H1 (cell line): Measurements from ENCODE around the gene CHPF. TPM values are rescaled to one million over a fixed set of nuclear protein-coding genes. Genes with fewer than 3 reads are reported as not detected.
A peak's percentile ranks its signal among the peaks of the same experiment; 100 is the strongest.

ENCODE experiments used
- CTCF ChIA-PET: fragments of 300-600 bp; sonication (Branson Sonifier 250); formaldehyde crosslinking; loops from one replicate; lab custom pipeline; 2021; ENCODE audit not compliant: partially characterized antibody; lab: Charles Lee
- POLR2A ChIA-PET: fragments of 300-600 bp; sonication (Branson Sonifier 250); formaldehyde crosslinking; loops from one replicate; lab custom pipeline; 2021; ENCODE audit warnings: inconsistent platforms; ENCODE audit not compliant: partially characterized antibody; lab: Charles Lee
- DNase-seq, 2 experiments: peaks; one replicate each; pipeline versions ENCODE4 v3.0.0 to v3.0.0-alpha.2; 2010 to 2022; ENCODE audit warnings: low spot score in 2 of 2, low read depth in 1 of 2, mixed read lengths in 1 of 2
- FAIRE-seq: peaks from 2 replicates; lab custom pipeline; 2011; peaks lifted over from hg19 to GRCh38; lab: Jason Lieb, UNC
- H2AFZ ChIP-seq: 2 replicates; pipeline ENCODE4 v1.8.1; 2012; ENCODE audit warnings: low read length, inconsistent platforms
- H2AK5ac ChIP-seq: 2 replicates; pipeline ENCODE4 v1.6.1; 2013; ENCODE audit warnings: low read depth, low read length
- H2BK120ac ChIP-seq: replicated peaks from 2 replicates; pipeline ENCODE3; 2013; ENCODE audit warnings: low read depth, low read length, inconsistent platforms
- H2BK12ac ChIP-seq: 2 replicates; pipeline ENCODE4 v1.6.1; 2013; ENCODE audit warnings: low read depth, low read length
- H2BK15ac ChIP-seq: 2 replicates; pipeline ENCODE4 v1.6.1; 2013; ENCODE audit warnings: low read length
- H2BK20ac ChIP-seq: 2 replicates; pipeline ENCODE4 v1.6.1; 2013; ENCODE audit warnings: low read length
- H2BK5ac ChIP-seq: 2 replicates; pipeline ENCODE4 v1.6.1; 2013; ENCODE audit warnings: low read depth, low read length
- H3K14ac ChIP-seq: 2 replicates; pipeline ENCODE4 v1.6.1; 2013; ENCODE audit warnings: inconsistent platforms; ENCODE audit not compliant: insufficient read length
- H3K18ac ChIP-seq: 2 replicates; pipeline ENCODE4 v1.6.1; 2013; ENCODE audit warnings: low read length; ENCODE audit errors: extremely low read depth
- H3K23ac ChIP-seq: 2 replicates; pipeline ENCODE4 v1.6.1; 2013; ENCODE audit warnings: inconsistent platforms; ENCODE audit not compliant: insufficient read length
- H3K23me2 ChIP-seq: 2 replicates; pipeline ENCODE4 v1.6.1; 2013; ENCODE audit warnings: low read depth, low read length
- H3K27ac ChIP-seq: 2 replicates; pipeline ENCODE4 v1.6.1; 2011; ENCODE audit warnings: low read depth, low read length, inconsistent platforms
- H3K27me3 ChIP-seq, 4 experiments: replicated peaks in 1 of 4; 1 replicate in 1 of 4; 2 replicates in 3 of 4; pipeline versions ENCODE4 v1.6.1 to v1.8.1; 2011 to 2013; ENCODE audit warnings: low read length in 3 of 4, mild to moderate bottlenecking in 3 of 4, inconsistent platforms in 2 of 4, mixed read lengths in 2 of 4, moderate library complexity in 1 of 4; ENCODE audit not compliant: control insufficient read depth in 3 of 4, insufficient read depth in 3 of 4; ENCODE audit errors: extremely low read depth in 1 of 4
- H3K36me3 ChIP-seq, 4 experiments: 2 replicates each; pipeline versions ENCODE4 v1.6.1 to v1.8.1; 2011 to 2013; ENCODE audit warnings: mild to moderate bottlenecking in 4 of 4, low read length in 3 of 4, moderate library complexity in 2 of 4, control low read depth in 1 of 4, inconsistent platforms in 1 of 4; ENCODE audit not compliant: insufficient read depth in 4 of 4, control insufficient read depth in 2 of 4
- H3K4ac ChIP-seq: replicated peaks from 2 replicates; pipeline ENCODE3; 2013; ENCODE audit warnings: low read length, low read depth, mixed read lengths, inconsistent platforms; ENCODE audit not compliant: insufficient read length
- H3K4me1 ChIP-seq, 4 experiments: replicated peaks in 1 of 4; 1 replicate in 1 of 4; 2 replicates in 3 of 4; pipeline versions ENCODE4 v1.6.1 to v1.8.1; 2011 to 2013; ENCODE audit warnings: low read length in 3 of 4, inconsistent platforms in 2 of 4, mixed read lengths in 1 of 4; ENCODE audit not compliant: insufficient read depth in 4 of 4, control insufficient read depth in 3 of 4
- H3K4me2 ChIP-seq, 2 experiments: 2 replicates each; pipeline versions ENCODE4 v1.6.1 to v1.8.1; 2011 to 2013; ENCODE audit warnings: low read depth in 2 of 2, low read length in 2 of 2, control low read depth in 1 of 2, inconsistent platforms in 1 of 2, mild to moderate bottlenecking in 1 of 2; ENCODE audit not compliant: insufficient read depth in 1 of 2
- H3K4me3 ChIP-seq, 4 experiments: fragments of 200-600, 300-600 bp in 1 of 4; sonication (generic), shearing (Covaris generic), sonication (Bioruptor Twin) in 1 of 4; 2 replicates each; pipeline versions ENCODE4 v1.5.1 to v1.8.1; 2011 to 2016; ENCODE audit warnings: low read length in 4 of 4, low read depth in 3 of 4, control low read depth in 2 of 4, inconsistent platforms in 2 of 4, mild to moderate bottlenecking in 2 of 4, mixed read lengths in 1 of 4, moderate library complexity in 1 of 4; ENCODE audit not compliant: insufficient read depth in 2 of 4; ENCODE audit errors: extremely low read depth in 1 of 4
- H3K56ac ChIP-seq: replicated peaks from 2 replicates; pipeline ENCODE3; 2013; ENCODE audit warnings: low read depth, mild to moderate bottlenecking, mixed read lengths, low read length, inconsistent platforms; ENCODE audit not compliant: insufficient read length
- H3K79me1 ChIP-seq: 2 replicates; pipeline ENCODE4 v1.6.1; 2013; ENCODE audit warnings: low read depth, low read length, control low read depth
- H3K79me2 ChIP-seq, 2 experiments: 2 replicates each; pipeline versions ENCODE4 v1.6.1 to v1.8.1; 2012 to 2013; ENCODE audit warnings: low read length in 2 of 2, mild to moderate bottlenecking in 2 of 2, inconsistent platforms in 1 of 2; ENCODE audit not compliant: insufficient read depth in 2 of 2, control insufficient read depth in 1 of 2
- H3K9ac ChIP-seq, 4 experiments: replicated peaks in 1 of 4; 1 replicate in 1 of 4; 2 replicates in 3 of 4; pipeline versions ENCODE4 v1.6.1 to v1.8.1; 2011 to 2013; ENCODE audit warnings: low read depth in 3 of 4, low read length in 3 of 4, control low read depth in 2 of 4, mild to moderate bottlenecking in 2 of 4, moderate library complexity in 2 of 4, inconsistent platforms in 1 of 4; ENCODE audit errors: extremely low read depth in 1 of 4
- H3K9me3 ChIP-seq, 2 experiments: 2 replicates each; pipeline versions ENCODE4 v1.6.1 to v1.8.1; 2012 to 2013; ENCODE audit warnings: mild to moderate bottlenecking in 2 of 2, moderate library complexity in 2 of 2, control low read depth in 1 of 2, inconsistent platforms in 1 of 2, low read depth in 1 of 2, low read length in 1 of 2, mixed read lengths in 1 of 2; ENCODE audit not compliant: insufficient read depth in 2 of 2
- H4K20me1 ChIP-seq, 2 experiments: replicated peaks in 1 of 2; 2 replicates each; pipeline versions ENCODE3 to v1.8.1; 2011 to 2013; ENCODE audit warnings: inconsistent platforms in 2 of 2, low read length in 2 of 2, mild to moderate bottlenecking in 1 of 2; ENCODE audit not compliant: insufficient read depth in 2 of 2, control insufficient read depth in 1 of 2
- H4K5ac ChIP-seq: 2 replicates; pipeline ENCODE4 v1.6.1; 2013; ENCODE audit warnings: low read length, low read depth, mixed read lengths, inconsistent platforms; ENCODE audit not compliant: insufficient read length
- H4K8ac ChIP-seq: 2 replicates; pipeline ENCODE4 v1.8.0; 2013; ENCODE audit warnings: mild to moderate bottlenecking, moderate library complexity, low read length, inconsistent platforms; ENCODE audit not compliant: insufficient read depth; ENCODE audit errors: extremely low read depth
- H4K91ac ChIP-seq: replicated peaks from 2 replicates; pipeline ENCODE3; 2013; ENCODE audit warnings: low read length, mixed read lengths, inconsistent platforms; ENCODE audit not compliant: insufficient read length
- CTCF ChIP-seq, 3 experiments: IDR thresholded peaks; 1 replicate in 2 of 3; 2 replicates in 1 of 3; pipeline versions ENCODE4 v1.5.1 to v1.6.1; 2011; ENCODE audit warnings: low read length in 3 of 3, mild to moderate bottlenecking in 3 of 3, inconsistent platforms in 2 of 3, low read depth in 1 of 3, moderate library complexity in 1 of 3; ENCODE audit not compliant: insufficient read depth in 1 of 3; ENCODE audit errors: control extremely low read depth in 1 of 3
- EP300 ChIP-seq, 2 experiments: IDR thresholded peaks; 1 replicate in 1 of 2; 2 replicates in 1 of 2; pipeline ENCODE4 v1.6.1; 2011 to 2012; ENCODE audit warnings: low read depth in 2 of 2, low read length in 2 of 2, mild to moderate bottlenecking in 2 of 2, borderline replicate concordance in 1 of 2, inconsistent platforms in 1 of 2, moderate library complexity in 1 of 2
- SIN3A ChIP-seq, 2 experiments: IDR thresholded peaks in 1 of 2; conservative IDR thresholded peaks in 1 of 2; 2 replicates each; pipeline ENCODE4 v1.6.1; 2011 to 2012; ENCODE audit warnings: low read length in 2 of 2, improper control_type of control experiment in 1 of 2, low read depth in 1 of 2, mild to moderate bottlenecking in 1 of 2
- TBP ChIP-seq: IDR thresholded peaks from 2 replicates; pipeline ENCODE4 v1.6.1; 2011; ENCODE audit warnings: low read depth, low read length, improper control_type of control experiment
- ZNF274 ChIP-seq: IDR thresholded peaks from 2 replicates; pipeline ENCODE4 v1.7.0; 2012; ENCODE audit warnings: low read length, borderline replicate concordance; ENCODE audit errors: extremely low read depth
- WGBS, 2 experiments: shearing (Covaris generic) in 1 of 2; methylation state at CpG; one replicate each; pipeline versions ENCODE4 v1.1.6 to v1.1.7; 2013 to 2015; ENCODE audit warnings: low lambda C conversion rate in 2 of 2, mixed read lengths in 2 of 2, inconsistent platforms in 1 of 2, low coverage in 1 of 2, missing lambda C conversion rate in 1 of 2; ENCODE audit not compliant: insufficient replicate concordance in 2 of 2, insufficient coverage in 1 of 2, insufficient read length in 1 of 2; ENCODE audit errors: extremely low coverage in 1 of 2, missing lambda C conversion rate in 1 of 2; 5-methylcytosine and 5-hydroxymethylcytosine counted together
- polyA plus RNA-seq, 7 experiments: library from polyadenylated mRNA; depleted of rRNA in 3 of 7; stranded (reverse) in 5 of 7; unstranded in 2 of 7; fragments of >200 nt in 5 of 7; fragments of 200-250 nt in 2 of 7; gene quantifications; 1 replicate in 5 of 7; 2 replicates in 1 of 7; 4 replicates in 1 of 7; pipeline versions ENCODE4 v1.2.1 to v1.2.3, GENCODE V29; 2011 to 2013; ENCODE audit warnings: missing spikeins in 2 of 7, mixed read lengths in 2 of 7
- total RNA-seq: library from RNA; stranded (reverse); fragmentation: NEBNext Ultra II Directional; extraction: Animal tissue kit (Norgen Biotek cat#: 25700); gene quantifications from 2 replicates; pipeline ENCODE4 v1.2.1, GENCODE V29; 2021

The CHPF gene
- total and polyA plus RNA-seq, 2 of the 8 experiments (the other 6 are each of a cell fraction or from before 2014, with no cell fraction given), result 62.9 to 67.3 TPM

DNA sequence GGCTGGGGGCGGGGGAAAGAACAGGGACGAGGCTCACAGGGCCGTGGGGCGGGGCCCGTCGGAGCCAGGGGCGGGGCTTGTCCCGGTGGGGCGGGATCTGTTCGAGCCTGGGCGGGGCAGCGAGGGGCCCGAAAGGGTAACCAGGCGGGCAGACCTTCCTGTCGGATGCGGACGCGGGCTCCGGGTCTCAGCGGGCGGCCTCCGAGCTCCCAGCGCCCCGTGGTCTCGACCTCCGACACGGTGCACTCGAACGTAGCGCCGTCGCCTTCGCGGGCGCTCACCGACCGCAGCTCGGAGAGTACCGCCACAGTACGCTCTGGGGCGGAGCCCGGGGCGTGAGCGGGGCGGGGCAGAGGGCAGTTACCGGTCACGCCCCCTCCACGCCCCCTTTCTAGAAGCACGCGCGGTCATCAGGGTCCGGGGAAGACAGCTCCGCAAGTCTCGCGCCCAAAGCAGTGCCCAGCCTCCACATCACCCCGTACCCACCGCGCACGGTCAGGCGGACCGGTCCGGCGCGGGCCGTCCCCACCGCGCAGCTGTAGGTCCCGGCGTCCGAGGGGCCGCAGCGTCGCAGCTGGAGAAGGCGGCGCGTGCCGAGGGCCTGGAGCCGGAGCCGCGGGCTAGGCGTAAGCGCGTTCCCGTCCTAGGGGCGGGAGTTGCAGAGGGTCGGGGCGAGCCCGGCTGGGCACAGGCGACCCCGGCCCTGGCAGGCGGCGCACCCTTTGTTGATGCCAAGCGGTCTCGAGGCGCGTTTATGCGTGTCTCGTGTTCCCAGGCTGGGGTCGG lies 9.0 kb upstream of the CHPF start:
- H3K56ac ChIP-seq, result peak overlapping the region; percentile 89
- peak overlapping the region; percentile 87 for H3K18ac ChIP-seq
- H3K23me2 ChIP-seq, result peaks cover 17% of the 10 kb centered on the region; the same call in 1 of the 2 replicates
- H4K20me1 ChIP-seq, result peaks cover 0 to 11% of the 10 kb centered on the region in 2 experiments
- H4K91ac ChIP-seq, result no peak overlapping the region
- H3K4ac ChIP-seq, result no peak overlapping the region
- peaks cover 0 to 15% (median 13%) of the 10 kb centered on the region in 4 experiments; a peak in 6 of 7 replicates for H3K27me3 ChIP-seq
- H2BK5ac ChIP-seq, result peak overlapping the region; percentile 75; the same call in 1 of the 2 replicates
- peaks cover 0 to 6% (median 0%) of the 10 kb centered on the region in 4 experiments; a peak in 3 of 8 replicates for H3K36me3 ChIP-seq
- no peak overlapping the region for H2AK5ac ChIP-seq
- no peaks in the 10 kb centered on the region for H3K9me3 ChIP-seq
- POLR2A ChIA-PET, result interaction anchor here (0.7 to 17.5 kb wide), 13 partner anchors 8 to 133 kb away, joined by 3 to 293 read pairs (median 4); partner anchors contain the start of genes CHPF, INHA, OBSL1 and STK11IP
- peaks cover 0 to 15% (median 8%) of the 10 kb centered on the region in 4 experiments; a peak in 6 of 7 replicates for H3K4me1 ChIP-seq
- H2AFZ ChIP-seq, result no peak overlapping the region; the same call in 1 of the 2 replicates
- H3K4me3 ChIP-seq, result peak overlapping the region; percentile 58 to 77 (median 68)
- H3K9ac ChIP-seq, result peak overlapping the region in 2 of 4 experiments; percentile 57 to 60; a peak in 3 of 7 replicates
- H3K14ac ChIP-seq, result no peak overlapping the region
- H3K23ac ChIP-seq, result no peak overlapping the region
- FAIRE-seq (no peak), DNase-seq (peak in 1 of 2 experiments; percentile 100)
- no peaks in the 10 kb centered on the region for H3K79me2 ChIP-seq
- no peak overlapping the region for H2BK15ac ChIP-seq
- no peak overlapping the region for H4K5ac ChIP-seq
- peaks cover 2% of the 10 kb centered on the region; the same call in 1 of the 2 replicates for H3K79me1 ChIP-seq
- no peak overlapping the region; the same call in 1 of the 2 replicates for H3K27ac ChIP-seq
- peak overlapping the region; percentile 90 to 95 for H3K4me2 ChIP-seq
- CTCF ChIA-PET, result interaction anchor here (0.6 to 19.7 kb wide), 10 partner anchors 7 to 175 kb away, joined by 3 to 293 read pairs (median 4); partner anchors contain the start of genes CHPF, OBSL1 and TMEM198
- peak overlapping the region; percentile 65; the same call in 1 of the 2 replicates for H4K8ac ChIP-seq
- WGBS, 2 experiments, result 2% methylated on average over 37 of the region's 99 CpGs; no CpG with 5 or more reads in 1 of the 2 experiments
- H2BK20ac ChIP-seq, result no peak overlapping the region
- no peak overlapping the region for H2BK120ac ChIP-seq
- H2BK12ac ChIP-seq, result peak overlapping the region; percentile 68; the same call in 1 of the 2 replicates
- TF ChIP-seq CTCF (IDR thresholded peaks at IDR 0.05; ENCODE audit: control extremely low read depth in 1 of 3, insufficient read depth in 1 of 3, low read depth in 1 of 3, low read length in 3 of 3), result no peak
- no peak for TF ChIP-seq EP300 (IDR thresholded peaks at IDR 0.05; ENCODE audit: borderline replicate concordance in 1 of 2, low read depth in 2 of 2, low read length in 2 of 2)
- TF ChIP-seq TBP, result no peak
- peak in 1 of 2 experiments; percentile 74; a peak in 2 of 4 replicates for TF ChIP-seq SIN3A (conservative IDR thresholded peaks at IDR 0.05 in 1 of 2, IDR thresholded peaks at IDR 0.05 in 1 of 2; ENCODE audit: low read depth in 1 of 2, low read length in 2 of 2)
- TF ChIP-seq ZNF274, result no peak
